Endothelial cell of umbilical vein (primary cell): ENCODE measurements around the gene KIZ.

Experiments
- CTCF ChIP-seq, 2 donors: IDR thresholded peaks; 1 replicate in 1 of 2; 2 replicates in 1 of 2; pipeline ENCODE4 v1.5.1; 2011; ENCODE audit warnings: low read length in 2 of 2, mild to moderate bottlenecking in 2 of 2, moderate library complexity in 2 of 2, control low read depth in 1 of 2, inconsistent platforms in 1 of 2, low read depth in 1 of 2; ENCODE audit not compliant: insufficient read depth in 1 of 2; ENCODE audit errors: extremely low read depth in 1 of 2
- EZH2 ChIP-seq: IDR thresholded peaks from 2 replicates; pipeline ENCODE4 v1.6.1; 2012; ENCODE audit warnings: borderline replicate concordance, low read depth, mild to moderate bottlenecking, moderate library complexity, low read length, inconsistent platforms; ENCODE audit not compliant: severe bottlenecking
- GATA2 ChIP-seq: IDR thresholded peaks from 2 replicates; pipeline ENCODE4 v1.7.0; 2011; ENCODE audit warnings: low read depth, mild to moderate bottlenecking, moderate library complexity, mixed read lengths, low read length; ENCODE audit not compliant: insufficient read length, insufficient read depth
- MYC ChIP-seq: IDR thresholded peaks from one replicate; pipeline ENCODE4 v1.6.1; 2011; ENCODE audit warnings: mild to moderate bottlenecking, low read depth, low read length
- POLR2A ChIP-seq: IDR thresholded peaks from 2 replicates; pipeline ENCODE4 v1.6.1; 2012; ENCODE audit warnings: low read depth, mild to moderate bottlenecking, control low read depth, low read length
- POLR2AphosphoS5 ChIP-seq: IDR thresholded peaks from 2 replicates; pipeline ENCODE4 v1.6.1; 2012; ENCODE audit warnings: low read depth, mild to moderate bottlenecking, control low read depth, low read length, moderate library complexity; ENCODE audit not compliant: insufficient read depth

GRCh38 chr20:21114584-21114983 is 11.3 kb upstream of the KIZ start:
- no peak for TF ChIP-seq POLR2AphosphoS5
- no peak for TF ChIP-seq CTCF (IDR thresholded peaks at IDR 0.05; ENCODE audit: extremely low read depth in 1 of 2, insufficient read depth in 1 of 2, low read depth in 1 of 2, low read length in 2 of 2)
- no peak for TF ChIP-seq MYC
- TF ChIP-seq EZH2, result no peak
- TF ChIP-seq POLR2A, result no peak
- no peak for TF ChIP-seq GATA2
